ENCODE data around the gene SPON1. TPM values are rescaled to one million over a fixed set of nuclear protein-coding genes. Genes with fewer than 3 reads are reported as not detected.

Gene SPON1
- total and polyA plus RNA-seq, 11 donors, result 1.6 to 20.0 (median 6.8) TPM

DNA sequence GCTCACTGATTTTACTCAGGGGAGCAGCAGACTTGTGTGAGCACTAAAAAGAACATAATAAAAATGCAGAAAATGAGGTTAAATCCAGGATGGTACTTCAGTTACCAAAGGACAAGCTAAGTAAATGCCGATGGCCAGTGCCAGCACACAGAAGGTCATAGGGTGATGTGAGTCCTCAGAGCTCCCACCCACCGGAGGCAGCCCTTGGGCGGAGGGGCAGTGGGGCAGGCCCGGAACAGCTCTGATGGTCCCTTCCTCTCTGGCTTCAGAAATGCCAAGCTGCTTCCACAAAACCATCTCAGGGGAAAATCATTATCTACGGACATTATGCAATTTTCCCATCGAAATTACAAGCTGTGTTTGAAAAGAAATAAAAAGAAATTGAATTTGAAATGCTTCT, 271.9 kb downstream of the SPON1 start:
- Histone ChIP-seq H3K36me3 (no peaks in the 10 kb centered on the region), H3K4me3 (no peak overlapping the region), H3K27me3 (peaks cover 0 to 27% (median 3%) of the 10 kb centered on the region in 9 donors), H3K27ac (no peak overlapping the region), H3K9me3 (no peaks in the 10 kb centered on the region), H3K4me1 (peaks cover 0 to 15% (median 0%) of the 10 kb centered on the region in 12 donors)
- TF ChIP-seq POLR2A (IDR thresholded peaks at IDR 0.05), result no peak
- TF ChIP-seq, protein P1, sequence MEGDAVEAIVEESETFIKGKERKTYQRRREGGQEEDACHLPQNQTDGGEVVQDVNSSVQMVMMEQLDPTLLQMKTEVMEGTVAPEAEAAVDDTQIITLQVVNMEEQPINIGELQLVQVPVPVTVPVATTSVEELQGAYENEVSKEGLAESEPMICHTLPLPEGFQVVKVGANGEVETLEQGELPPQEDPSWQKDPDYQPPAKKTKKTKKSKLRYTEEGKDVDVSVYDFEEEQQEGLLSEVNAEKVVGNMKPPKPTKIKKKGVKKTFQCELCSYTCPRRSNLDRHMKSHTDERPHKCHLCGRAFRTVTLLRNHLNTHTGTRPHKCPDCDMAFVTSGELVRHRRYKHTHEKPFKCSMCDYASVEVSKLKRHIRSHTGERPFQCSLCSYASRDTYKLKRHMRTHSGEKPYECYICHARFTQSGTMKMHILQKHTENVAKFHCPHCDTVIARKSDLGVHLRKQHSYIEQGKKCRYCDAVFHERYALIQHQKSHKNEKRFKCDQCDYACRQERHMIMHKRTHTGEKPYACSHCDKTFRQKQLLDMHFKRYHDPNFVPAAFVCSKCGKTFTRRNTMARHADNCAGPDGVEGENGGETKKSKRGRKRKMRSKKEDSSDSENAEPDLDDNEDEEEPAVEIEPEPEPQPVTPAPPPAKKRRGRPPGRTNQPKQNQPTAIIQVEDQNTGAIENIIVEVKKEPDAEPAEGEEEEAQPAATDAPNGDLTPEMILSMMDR (IDR thresholded peaks at IDR 0.05), result no peak
- no peak for DNase-seq
- peak in 1 of 4 donors; percentile 64 for ATAC-seq
- 51 to 70% (median 64%) methylated on average over 6 of the region's 6 CpGs for WGBS, 4 donors
- intact Hi-C loops (cut with DNase I), result no loop called here

DNA sequence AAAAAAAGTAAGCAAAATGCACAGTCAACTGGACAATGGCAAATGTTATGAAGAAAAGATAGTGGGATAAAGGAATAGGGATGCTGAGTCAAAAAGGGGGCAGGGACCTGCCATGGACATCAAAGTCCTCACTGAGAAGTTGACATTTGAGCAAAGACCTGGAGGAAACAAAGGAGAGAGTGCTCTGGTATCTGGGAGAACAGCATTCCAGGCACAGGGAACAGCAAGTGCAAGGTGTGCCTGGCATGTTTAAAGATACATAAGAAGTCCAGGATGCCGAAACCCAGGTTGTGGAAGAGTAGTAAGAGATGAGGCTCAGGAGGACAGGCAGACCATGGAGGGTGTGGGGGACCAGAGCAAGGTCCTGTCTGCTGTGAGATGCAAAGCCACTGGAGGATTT, 273.2 kb downstream of the SPON1 start:
- TF ChIP-seq, protein P1 (IDR thresholded peaks at IDR 0.05), result no peak
- TF ChIP-seq POLR2A (IDR thresholded peaks at IDR 0.05), result no peak
- Histone ChIP-seq H3K4me1 (peaks cover 0 to 15% (median 0%) of the 10 kb centered on the region in 12 donors), H3K36me3 (no peaks in the 10 kb centered on the region), H3K27me3 (peaks cover 0 to 20% (median 3%) of the 10 kb centered on the region in 9 donors), H3K27ac (no peak overlapping the region), H3K9me3 (no peaks in the 10 kb centered on the region), H3K4me3 (no peak overlapping the region)
- no peak for DNase-seq
- WGBS, 4 donors, result 80 to 92% (median 86%) methylated on average over 1 of the region's 1 CpG
- intact Hi-C loops (cut with DNase I), result no loop called here
- no peak for ATAC-seq

DNA sequence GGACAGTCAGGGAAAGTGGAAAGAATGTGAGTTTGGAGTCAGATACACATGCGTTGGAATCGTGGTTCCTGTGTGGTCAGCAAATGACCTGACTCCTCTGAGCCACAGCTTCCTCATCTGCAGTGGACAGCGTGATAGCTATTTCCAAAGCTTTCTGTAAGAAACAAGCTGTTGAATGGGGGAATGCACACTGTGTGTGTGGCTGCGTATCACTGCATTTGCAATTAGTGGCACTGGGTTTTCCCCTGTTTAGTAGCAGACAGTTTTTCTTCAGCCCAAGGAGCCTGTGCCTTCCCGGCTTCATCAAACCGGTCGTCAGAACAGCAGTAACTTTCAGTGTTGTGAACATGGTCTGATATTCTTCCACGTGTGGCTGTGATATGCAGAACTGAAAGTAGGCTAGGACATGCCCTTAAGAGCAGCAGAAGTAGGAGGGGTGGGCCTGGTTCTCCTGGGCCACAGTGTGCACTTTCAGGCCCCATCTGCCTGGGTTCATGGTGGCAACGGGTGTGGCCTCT, 275.0 kb downstream of the SPON1 start:
- intact Hi-C loops (cut with DNase I), result no loop called here
- no peak overlapping the region for H3K4me3 ChIP-seq
- H3K9me3 ChIP-seq, result no peaks in the 10 kb centered on the region
- H3K27ac ChIP-seq, result no peak overlapping the region
- peaks cover 0 to 11% (median 3%) of the 10 kb centered on the region in 9 donors for H3K27me3 ChIP-seq
- H3K4me1 ChIP-seq, result peaks cover 0 to 15% (median 0%) of the 10 kb centered on the region in 12 donors
- TF ChIP-seq, protein P1 (IDR thresholded peaks at IDR 0.05), result no peak
- no peak for TF ChIP-seq POLR2A (IDR thresholded peaks at IDR 0.05)
- WGBS, 4 donors, result 71 to 80% (median 73%) methylated on average over 9 of the region's 9 CpGs
- ATAC-seq (peak in 2 of 4 donors; percentile 12 to 25), DNase-seq (no peak)
- H3K36me3 ChIP-seq, result no peaks in the 10 kb centered on the region

DNA sequence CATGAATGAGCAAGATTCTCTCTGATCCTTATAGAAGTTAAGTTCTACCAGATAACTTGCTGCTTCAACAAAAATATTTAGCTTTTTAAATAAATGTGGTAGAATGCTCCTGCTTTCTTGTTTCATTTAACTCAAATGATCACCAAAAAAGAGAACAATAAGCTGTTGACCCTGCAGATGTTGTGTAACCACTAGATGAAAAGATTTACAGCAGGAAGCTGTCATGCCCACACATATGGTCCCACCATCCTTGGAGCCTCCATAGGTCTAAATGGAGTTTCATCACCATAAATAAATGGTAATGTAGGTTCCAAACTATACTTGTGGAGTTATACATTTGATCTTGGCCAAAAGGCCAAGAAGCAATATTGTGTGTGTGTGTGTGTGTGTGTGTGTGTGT, 277.7 kb downstream of the SPON1 start:
- peaks cover 0 to 8% (median 0%) of the 10 kb centered on the region in 9 donors for H3K27me3 ChIP-seq
- H3K27ac ChIP-seq, result no peak overlapping the region
- DNase-seq (no peak), ATAC-seq (no peak)
- intact Hi-C loops (cut with DNase I), result loop anchor here in 2 of 10 donors (10.0 kb wide), 2 partner anchors 95 to 755 kb away; no protein-coding TSS in a partner anchor
- TF ChIP-seq, protein P1 (IDR thresholded peaks at IDR 0.05), result no peak
- TF ChIP-seq POLR2A (IDR thresholded peaks at IDR 0.05), result no peak
- no peak overlapping the region for H3K4me3 ChIP-seq
- no peaks in the 10 kb centered on the region for H3K36me3 ChIP-seq
- peaks cover 0 to 15% (median 0%) of the 10 kb centered on the region in 12 donors for H3K4me1 ChIP-seq
- H3K9me3 ChIP-seq, result no peaks in the 10 kb centered on the region

All from heart left ventricle (tissue), 16 donors.